ENCODE results near the gene WDR77. TPM values are rescaled to one million over a fixed set of nuclear protein-coding genes. Genes with fewer than 3 reads are reported as not detected.

The WDR77 gene
- total and polyA plus RNA-seq, 9 of the 15 experiments (the other 6 are each of a cell fraction or from before 2014, with no cell fraction given), result 20.6 to 160 (median 75.3) TPM

- TF ChIP-seq, protein P1, sequence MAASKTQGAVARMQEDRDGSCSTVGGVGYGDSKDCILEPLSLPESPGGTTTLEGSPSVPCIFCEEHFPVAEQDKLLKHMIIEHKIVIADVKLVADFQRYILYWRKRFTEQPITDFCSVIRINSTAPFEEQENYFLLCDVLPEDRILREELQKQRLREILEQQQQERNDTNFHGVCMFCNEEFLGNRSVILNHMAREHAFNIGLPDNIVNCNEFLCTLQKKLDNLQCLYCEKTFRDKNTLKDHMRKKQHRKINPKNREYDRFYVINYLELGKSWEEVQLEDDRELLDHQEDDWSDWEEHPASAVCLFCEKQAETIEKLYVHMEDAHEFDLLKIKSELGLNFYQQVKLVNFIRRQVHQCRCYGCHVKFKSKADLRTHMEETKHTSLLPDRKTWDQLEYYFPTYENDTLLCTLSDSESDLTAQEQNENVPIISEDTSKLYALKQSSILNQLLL (CRISPR knock-in tag; IDR thresholded peaks at IDR 0.05; ENCODE audit: borderline replicate concordance), result no peak
- TF ChIP-seq POLR2B (IDR thresholded peaks at IDR 0.05; ENCODE audit: low read depth, partially characterized antibody) (no peak), NCOR1 (IDR thresholded peaks at IDR 0.05) (peak; percentile 7; the same call in 1 of the 2 replicates), HMG20A (CRISPR knock-in tag; conservative IDR thresholded peaks at IDR 0.05) (no peak), STAG1 (CRISPR knock-in tag; IDR thresholded peaks at IDR 0.05; ENCODE audit: borderline replicate concordance) (no peak), FOXJ2 (tag; IDR thresholded peaks at IDR 0.05) (no peak), MTA1 (IDR thresholded peaks at IDR 0.05; ENCODE audit: borderline replicate concordance) (no peak), ZNF263 (CRISPR knock-in tag; IDR thresholded peaks at IDR 0.05; ENCODE audit: borderline replicate concordance) (no peak), ZNF584 (CRISPR knock-in tag; IDR thresholded peaks at IDR 0.05; ENCODE audit: low read depth) (no peak), RBM22 (IDR thresholded peaks at IDR 0.05; ENCODE audit: low read depth, low read length, poor library complexity, severe bottlenecking) (no peak), ZNF165 (CRISPR knock-in tag; IDR thresholded peaks at IDR 0.05; ENCODE audit: borderline replicate concordance) (no peak), ASH1L (IDR thresholded peaks at IDR 0.05; ENCODE audit: borderline replicate concordance, low read depth, partially characterized antibody) (no peak), RBM17 (IDR thresholded peaks at IDR 0.05; ENCODE audit: borderline replicate concordance, low read depth, low read length) (no peak), LEF1 (IDR thresholded peaks at IDR 0.05) (no peak), ZBTB17 (CRISPR knock-in tag; IDR thresholded peaks at IDR 0.05) (0 out of 2 replicates have a peak, but pooled peaks have one; percentile 59), EHMT2 (IDR thresholded peaks at IDR 0.05) (0 out of 2 replicates have a peak, but pooled peaks have one; percentile 10), RB1 (IDR thresholded peaks at IDR 0.05; ENCODE audit: low read depth) (no peak), ZBTB49 (CRISPR knock-in tag; IDR thresholded peaks at IDR 0.05; ENCODE audit: borderline replicate concordance) (no peak), E2F1 (CRISPR knock-in tag; IDR thresholded peaks at IDR 0.05) (0 out of 2 replicates have a peak, but pooled peaks have one; percentile 19)
- TF ChIP-seq, protein P2, sequence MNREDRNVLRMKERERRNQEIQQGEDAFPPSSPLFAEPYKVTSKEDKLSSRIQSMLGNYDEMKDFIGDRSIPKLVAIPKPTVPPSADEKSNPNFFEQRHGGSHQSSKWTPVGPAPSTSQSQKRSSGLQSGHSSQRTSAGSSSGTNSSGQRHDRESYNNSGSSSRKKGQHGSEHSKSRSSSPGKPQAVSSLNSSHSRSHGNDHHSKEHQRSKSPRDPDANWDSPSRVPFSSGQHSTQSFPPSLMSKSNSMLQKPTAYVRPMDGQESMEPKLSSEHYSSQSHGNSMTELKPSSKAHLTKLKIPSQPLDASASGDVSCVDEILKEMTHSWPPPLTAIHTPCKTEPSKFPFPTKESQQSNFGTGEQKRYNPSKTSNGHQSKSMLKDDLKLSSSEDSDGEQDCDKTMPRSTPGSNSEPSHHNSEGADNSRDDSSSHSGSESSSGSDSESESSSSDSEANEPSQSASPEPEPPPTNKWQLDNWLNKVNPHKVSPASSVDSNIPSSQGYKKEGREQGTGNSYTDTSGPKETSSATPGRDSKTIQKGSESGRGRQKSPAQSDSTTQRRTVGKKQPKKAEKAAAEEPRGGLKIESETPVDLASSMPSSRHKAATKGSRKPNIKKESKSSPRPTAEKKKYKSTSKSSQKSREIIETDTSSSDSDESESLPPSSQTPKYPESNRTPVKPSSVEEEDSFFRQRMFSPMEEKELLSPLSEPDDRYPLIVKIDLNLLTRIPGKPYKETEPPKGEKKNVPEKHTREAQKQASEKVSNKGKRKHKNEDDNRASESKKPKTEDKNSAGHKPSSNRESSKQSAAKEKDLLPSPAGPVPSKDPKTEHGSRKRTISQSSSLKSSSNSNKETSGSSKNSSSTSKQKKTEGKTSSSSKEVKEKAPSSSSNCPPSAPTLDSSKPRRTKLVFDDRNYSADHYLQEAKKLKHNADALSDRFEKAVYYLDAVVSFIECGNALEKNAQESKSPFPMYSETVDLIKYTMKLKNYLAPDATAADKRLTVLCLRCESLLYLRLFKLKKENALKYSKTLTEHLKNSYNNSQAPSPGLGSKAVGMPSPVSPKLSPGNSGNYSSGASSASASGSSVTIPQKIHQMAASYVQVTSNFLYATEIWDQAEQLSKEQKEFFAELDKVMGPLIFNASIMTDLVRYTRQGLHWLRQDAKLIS (CRISPR knock-in tag; IDR thresholded peaks at IDR 0.05), result no peak
Observed at GRCh38 chr1:111463029-111463683, 14.1 kb upstream of the WDR77 start (continued).
